Peyer's patch (tissue), 4 donors: ENCODE data around the gene SNRK.

ENCODE experiments used
- CTCF ChIP-seq, 6 experiments: fragments of 450-650 bp in 4 of 6; fragments of 200-600 bp in 2 of 6; sonication (generic) in 1 of 6; IDR thresholded peaks; one replicate each; pipeline ENCODE4 v1.5.1; 2017 to 2019; ENCODE audit warnings: antibody characterized with exemption in 6 of 6, mild to moderate bottlenecking in 3 of 6, moderate library complexity in 1 of 6
- POLR2A ChIP-seq, 2 donors: fragments of 450-650 bp; IDR thresholded peaks; one replicate each; pipeline ENCODE4 v1.5.1; 2017; ENCODE audit warnings: antibody characterized with exemption in 2 of 2, mild to moderate bottlenecking in 2 of 2, moderate library complexity in 2 of 2

- TF ChIP-seq CTCF (IDR thresholded peaks at IDR 0.05) = no peak
- TF ChIP-seq POLR2A (IDR thresholded peaks at IDR 0.05) = no peak
Measured at GRCh38 chr3:43364926-43365325, 78.6 kb downstream of the SNRK start.
